Osteocyte (in vitro differentiated cells): ENCODE results near the gene BLTP3A. TPM values are rescaled to one million over a fixed set of nuclear protein-coding genes. Genes with fewer than 3 reads are reported as not detected.
A peak's percentile ranks its signal among the peaks of the same experiment; 100 is the strongest.
"Not testable (repeated sequence)": the region's sequence is repeated elsewhere in the genome, so short reads cannot be mapped to it uniquely, and the experiment has no call there.

ENCODE experiments used
- DNase-seq: peaks from one replicate; pipeline ENCODE4 v3.0.0; 2021; ENCODE audit warnings: mixed read lengths; ENCODE audit not compliant: unreplicated experiment; ENCODE audit errors: extremely low spot score
- H3K27ac Mint-ChIP-seq: one replicate; pipeline ENCODE4 v1.8.0; 2021; ENCODE audit warnings: mild to moderate bottlenecking, mixed read lengths; ENCODE audit not compliant: unreplicated experiment
- H3K27me3 Mint-ChIP-seq: one replicate; pipeline ENCODE4 v1.8.0; 2021; ENCODE audit warnings: mixed read lengths; ENCODE audit not compliant: unreplicated experiment
- H3K36me3 Mint-ChIP-seq: one replicate; pipeline ENCODE4 v1.8.0; 2021; ENCODE audit warnings: mixed read lengths; ENCODE audit not compliant: unreplicated experiment
- H3K4me1 Mint-ChIP-seq: one replicate; pipeline ENCODE4 v1.8.0; 2021; ENCODE audit warnings: mixed read lengths; ENCODE audit not compliant: unreplicated experiment
- H3K4me3 Mint-ChIP-seq: one replicate; pipeline ENCODE4 v1.8.0; 2021; ENCODE audit warnings: mild to moderate bottlenecking, moderate library complexity, mixed read lengths; ENCODE audit not compliant: unreplicated experiment
- H3K9me3 Mint-ChIP-seq: one replicate; pipeline ENCODE4 v1.8.0; 2021; ENCODE audit warnings: mixed read lengths; ENCODE audit not compliant: unreplicated experiment
- total RNA-seq: library from RNA; stranded (reverse); gene quantifications from 2 replicates; pipeline ENCODE4 v1.2.1, GENCODE V29; 2021
- TF ChIP-seq, protein P1 (sequence below): fragments of 200-600 bp; sonication (generic); IDR thresholded peaks from 2 replicates; pipeline ENCODE4 v1.5.0; 2021; ENCODE audit warnings: antibody characterized with exemption, mild to moderate bottlenecking, moderate library complexity

Gene BLTP3A
- total RNA-seq, 1 donor from 2014 or later = 18.4 TPM

DNA sequence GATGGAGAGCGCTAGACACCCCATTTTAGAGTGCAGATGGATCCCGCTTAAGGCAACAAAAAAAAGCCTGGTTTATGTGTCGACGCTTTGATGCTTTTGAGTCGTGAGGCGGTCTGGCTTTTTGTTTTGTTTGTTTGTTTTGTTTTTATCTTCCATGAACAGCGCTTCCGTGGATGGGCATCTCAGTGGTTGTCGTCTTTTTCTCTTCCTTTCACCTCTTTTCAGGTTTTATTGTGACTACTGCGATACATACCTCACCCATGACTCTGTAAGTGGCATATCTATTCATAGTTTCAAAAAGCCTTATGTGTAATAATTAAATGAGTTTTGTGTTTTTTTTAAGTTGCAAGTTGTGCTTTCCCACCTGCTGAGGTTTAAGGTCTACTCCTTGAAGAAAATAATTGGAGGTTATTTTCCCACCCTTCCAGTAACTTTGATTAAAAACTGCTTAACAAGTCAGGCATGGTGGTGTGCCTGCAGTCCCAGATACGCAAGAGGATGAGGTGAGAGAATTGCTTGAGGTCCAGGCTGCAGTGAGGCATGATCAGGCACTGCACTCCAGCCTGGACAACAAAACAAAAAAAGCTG lies 34.1 kb upstream of the BLTP3A start:
- Mint-ChIP-seq H3K27ac (no peak overlapping the region), H3K4me3 (no peak overlapping the region), H3K9me3 (no peaks in the 10 kb centered on the region), H3K27me3 (no peaks in the 10 kb centered on the region), H3K4me1 (peaks cover 4% of the 10 kb centered on the region), H3K36me3 (peaks cover 11% of the 10 kb centered on the region)
- DNase-seq = no peak
- TF ChIP-seq, protein P1, sequence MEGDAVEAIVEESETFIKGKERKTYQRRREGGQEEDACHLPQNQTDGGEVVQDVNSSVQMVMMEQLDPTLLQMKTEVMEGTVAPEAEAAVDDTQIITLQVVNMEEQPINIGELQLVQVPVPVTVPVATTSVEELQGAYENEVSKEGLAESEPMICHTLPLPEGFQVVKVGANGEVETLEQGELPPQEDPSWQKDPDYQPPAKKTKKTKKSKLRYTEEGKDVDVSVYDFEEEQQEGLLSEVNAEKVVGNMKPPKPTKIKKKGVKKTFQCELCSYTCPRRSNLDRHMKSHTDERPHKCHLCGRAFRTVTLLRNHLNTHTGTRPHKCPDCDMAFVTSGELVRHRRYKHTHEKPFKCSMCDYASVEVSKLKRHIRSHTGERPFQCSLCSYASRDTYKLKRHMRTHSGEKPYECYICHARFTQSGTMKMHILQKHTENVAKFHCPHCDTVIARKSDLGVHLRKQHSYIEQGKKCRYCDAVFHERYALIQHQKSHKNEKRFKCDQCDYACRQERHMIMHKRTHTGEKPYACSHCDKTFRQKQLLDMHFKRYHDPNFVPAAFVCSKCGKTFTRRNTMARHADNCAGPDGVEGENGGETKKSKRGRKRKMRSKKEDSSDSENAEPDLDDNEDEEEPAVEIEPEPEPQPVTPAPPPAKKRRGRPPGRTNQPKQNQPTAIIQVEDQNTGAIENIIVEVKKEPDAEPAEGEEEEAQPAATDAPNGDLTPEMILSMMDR = no peak

DNA sequence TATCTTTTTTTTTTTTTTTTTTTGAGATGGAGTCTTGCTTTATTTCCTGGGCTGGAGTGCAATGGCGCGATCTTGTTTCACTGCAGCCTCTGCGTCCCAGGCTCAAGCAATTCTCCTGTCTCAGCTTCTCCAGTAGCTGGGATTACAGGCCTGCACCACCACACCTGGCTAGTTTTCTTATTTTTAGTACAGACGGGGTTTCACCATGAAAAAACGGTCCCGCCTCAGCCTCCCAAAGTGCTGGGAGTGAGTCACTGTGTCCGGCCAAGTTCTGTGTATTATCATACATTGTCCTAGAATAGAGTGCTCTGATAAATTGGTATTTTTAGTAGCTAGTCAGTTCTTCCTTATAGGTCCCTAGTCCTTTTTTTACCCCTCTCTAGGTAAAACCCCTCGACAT lies 31.8 kb upstream of the BLTP3A start:
- Mint-ChIP-seq H3K27ac (no peak overlapping the region), H3K36me3 (peaks cover 19% of the 10 kb centered on the region), H3K9me3 (no peaks in the 10 kb centered on the region)

DNA sequence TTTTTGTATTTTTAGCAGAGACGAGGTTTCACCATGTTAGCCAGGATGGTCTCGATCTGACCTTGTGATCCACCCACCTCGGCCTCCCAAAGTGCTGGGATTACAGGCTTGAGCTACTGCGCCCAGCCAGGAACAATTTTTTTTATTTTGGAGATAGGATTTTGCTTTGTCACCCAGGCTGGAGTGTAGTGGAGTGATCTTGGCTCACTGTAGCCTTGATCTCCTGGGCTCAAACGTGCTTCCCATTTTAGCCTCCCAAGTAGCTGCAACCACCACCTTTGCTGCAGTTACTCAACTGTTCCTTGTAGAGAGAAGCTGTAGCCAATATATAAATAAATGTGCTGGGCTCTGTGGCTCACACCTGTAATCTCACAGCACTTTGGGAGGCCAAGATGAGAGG lies 30.2 kb upstream of the BLTP3A start:
- H3K9me3 Mint-ChIP-seq = not testable (repeated sequence)

More for the DNA sequence above, 31.8 kb upstream of the BLTP3A start:
- H3K4me3 Mint-ChIP-seq = no peak overlapping the region
- DNase-seq = no peak
- H3K4me1 Mint-ChIP-seq = peaks cover 4% of the 10 kb centered on the region
- TF ChIP-seq, protein P1 = no peak
- H3K27me3 Mint-ChIP-seq = no peaks in the 10 kb centered on the region

DNA sequence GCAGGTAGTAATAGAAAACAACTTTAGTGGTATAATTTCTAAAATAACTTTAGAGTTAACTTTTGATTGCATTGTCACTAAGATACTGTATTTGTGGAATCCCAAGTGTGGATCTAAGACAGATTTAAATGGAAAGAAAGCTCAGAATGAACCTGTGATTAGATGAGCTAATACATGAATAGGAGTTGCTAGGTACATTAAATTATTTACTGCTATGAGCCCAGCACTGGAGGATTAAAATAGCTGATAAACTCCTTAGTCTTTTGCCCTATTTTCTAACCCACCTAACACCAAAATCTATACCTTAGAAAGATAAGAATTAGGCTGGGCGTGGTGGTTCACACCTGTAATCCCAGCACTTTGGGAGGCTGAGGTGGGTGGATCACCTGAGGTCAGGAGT lies 23.7 kb upstream of the BLTP3A start:
- Mint-ChIP-seq H3K4me1 (peaks cover 5% of the 10 kb centered on the region), H3K36me3 (peaks cover 49% of the 10 kb centered on the region), H3K27me3 (no peaks in the 10 kb centered on the region), H3K9me3 (no peaks in the 10 kb centered on the region), H3K27ac (no peak overlapping the region), H3K4me3 (no peak overlapping the region)
- DNase-seq = no peak
- TF ChIP-seq, protein P1 = no peak

More for the DNA sequence above, 30.2 kb upstream of the BLTP3A start:
- H3K36me3 Mint-ChIP-seq = peaks cover 20% of the 10 kb centered on the region
- not testable (repeated sequence) for H3K4me1 Mint-ChIP-seq, H3K27ac Mint-ChIP-seq, DNase-seq, H3K27me3 Mint-ChIP-seq, H3K4me3 Mint-ChIP-seq

DNA sequence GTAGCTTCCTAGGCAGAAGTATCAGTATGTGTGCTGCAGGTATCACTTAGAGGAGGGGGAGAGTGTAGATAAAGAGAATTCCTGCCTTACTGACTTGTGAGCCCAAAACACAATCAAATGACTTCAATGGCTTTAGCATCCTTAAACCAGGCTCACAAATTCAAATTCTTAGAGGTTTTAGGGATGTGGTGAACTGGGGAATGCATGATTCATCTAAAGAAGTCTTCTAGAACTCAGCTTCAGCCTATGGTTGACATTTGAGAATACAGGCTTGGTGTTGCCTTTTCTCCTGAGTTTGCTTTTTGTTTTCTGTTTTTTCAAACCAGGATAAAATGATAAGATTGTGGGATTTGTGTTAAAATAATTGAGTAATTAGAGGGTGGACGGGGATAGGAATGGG lies 20.2 kb upstream of the BLTP3A start:
- H3K36me3 Mint-ChIP-seq = peaks cover 55% of the 10 kb centered on the region
- no peak overlapping the region for H3K4me3 Mint-ChIP-seq
- no peak overlapping the region for H3K27ac Mint-ChIP-seq
- peaks cover 11% of the 10 kb centered on the region for H3K4me1 Mint-ChIP-seq
- no peaks in the 10 kb centered on the region for H3K27me3 Mint-ChIP-seq
- TF ChIP-seq, protein P1 = no peak
- no peaks in the 10 kb centered on the region for H3K9me3 Mint-ChIP-seq
- no peak for DNase-seq

DNA sequence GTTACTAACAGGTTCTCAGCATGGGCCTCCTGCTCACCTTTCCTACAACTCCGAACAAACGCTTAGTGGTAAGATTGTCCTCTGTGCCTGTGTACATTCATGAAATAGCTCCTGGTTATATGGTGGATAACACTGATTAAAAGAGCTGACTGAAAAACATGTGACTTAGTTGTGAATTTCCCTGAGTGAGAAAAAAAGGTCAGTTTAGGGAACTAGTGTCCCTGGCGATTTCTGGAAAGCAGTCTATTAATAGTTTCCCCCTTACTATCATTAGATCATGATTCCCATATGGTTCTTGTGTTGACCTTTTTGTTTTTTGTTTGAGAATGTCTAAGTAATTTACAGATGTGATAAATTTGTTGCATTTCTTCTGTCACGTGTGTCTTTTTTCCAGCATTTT lies 18.9 kb upstream of the BLTP3A start:
- Mint-ChIP-seq H3K4me1 (peaks cover 11% of the 10 kb centered on the region), H3K36me3 (peaks cover 44% of the 10 kb centered on the region), H3K9me3 (no peaks in the 10 kb centered on the region), H3K27me3 (no peaks in the 10 kb centered on the region), H3K27ac (peak overlapping the region; percentile 33), H3K4me3 (no peak overlapping the region)
- no peak for DNase-seq
- TF ChIP-seq, protein P1 = no peak
